GM12891 (cell line): ENCODE data around the gene IGFBP6.

Experiments used
- PAX5 ChIP-seq: IDR thresholded peaks from 2 replicates; pipeline ENCODE4 v1.6.1; 2011; ENCODE audit warnings: low read length, moderate library complexity, mild to moderate bottlenecking; ENCODE audit not compliant: insufficient read depth, severe bottlenecking
- POLR2A ChIP-seq: IDR thresholded peaks from 2 replicates; pipeline ENCODE4 v1.6.1; 2011; ENCODE audit warnings: low read depth, low read length, control low read depth
- POLR2AphosphoS5 ChIP-seq: IDR thresholded peaks from 2 replicates; pipeline ENCODE4 v1.6.1; 2011; ENCODE audit warnings: low read depth, low read length, control low read depth
- POU2F2 ChIP-seq: IDR thresholded peaks from 2 replicates; pipeline ENCODE4 v1.6.1; 2011; ENCODE audit warnings: low read depth, mild to moderate bottlenecking, control low read depth, low read length, moderate library complexity
- TAF1 ChIP-seq: IDR thresholded peaks from 2 replicates; pipeline ENCODE4 v1.6.1; 2011; ENCODE audit warnings: low read depth, low read length, control low read depth

DNA sequence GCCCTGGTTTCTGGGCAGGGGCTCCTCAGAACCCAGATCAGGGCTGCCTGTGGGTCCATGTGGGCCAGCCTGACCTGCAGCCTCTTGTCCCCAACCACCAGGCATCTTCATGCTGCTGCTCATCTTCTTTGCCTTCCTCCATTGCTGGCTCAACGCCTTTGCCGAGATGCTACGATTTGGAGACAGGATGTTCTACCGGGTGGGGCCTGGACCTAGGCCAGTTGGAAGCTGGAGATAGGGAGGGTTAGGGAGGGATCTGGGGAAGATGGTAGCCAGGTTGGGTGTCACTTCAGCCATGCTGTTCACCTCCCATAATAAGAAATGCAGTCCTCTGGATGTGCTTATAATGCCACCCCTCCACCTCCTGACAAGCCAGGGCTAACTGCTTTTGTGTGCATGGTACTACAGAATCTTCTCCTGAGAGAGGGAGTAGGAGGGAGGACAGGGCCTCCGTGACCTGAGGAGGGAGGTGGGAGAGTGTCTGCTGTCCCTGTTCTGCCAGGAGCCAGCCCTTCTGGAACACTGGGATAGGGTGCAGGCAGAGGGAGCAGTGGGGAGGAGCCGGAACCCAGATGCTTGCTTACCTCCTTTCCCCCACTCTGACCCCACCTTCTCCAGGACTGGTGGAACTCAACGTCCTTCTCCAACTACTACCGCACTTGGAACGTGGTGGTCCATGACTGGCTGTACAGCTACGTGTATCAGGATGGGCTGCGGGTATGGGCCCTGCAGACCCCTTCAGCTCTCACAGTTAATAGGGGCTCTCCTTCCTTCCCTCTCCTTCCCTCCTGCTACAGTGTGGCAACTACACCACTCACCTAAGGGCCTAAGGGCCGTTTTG, 23.4 kb downstream of the IGFBP6 start:
- TF ChIP-seq POLR2A (no peak), TAF1 (no peak), POLR2AphosphoS5 (no peak), PAX5 (no peak), POU2F2 (no peak)
